ENCODE data around the gene GABRA4.

GABRA4 gene

DNA sequence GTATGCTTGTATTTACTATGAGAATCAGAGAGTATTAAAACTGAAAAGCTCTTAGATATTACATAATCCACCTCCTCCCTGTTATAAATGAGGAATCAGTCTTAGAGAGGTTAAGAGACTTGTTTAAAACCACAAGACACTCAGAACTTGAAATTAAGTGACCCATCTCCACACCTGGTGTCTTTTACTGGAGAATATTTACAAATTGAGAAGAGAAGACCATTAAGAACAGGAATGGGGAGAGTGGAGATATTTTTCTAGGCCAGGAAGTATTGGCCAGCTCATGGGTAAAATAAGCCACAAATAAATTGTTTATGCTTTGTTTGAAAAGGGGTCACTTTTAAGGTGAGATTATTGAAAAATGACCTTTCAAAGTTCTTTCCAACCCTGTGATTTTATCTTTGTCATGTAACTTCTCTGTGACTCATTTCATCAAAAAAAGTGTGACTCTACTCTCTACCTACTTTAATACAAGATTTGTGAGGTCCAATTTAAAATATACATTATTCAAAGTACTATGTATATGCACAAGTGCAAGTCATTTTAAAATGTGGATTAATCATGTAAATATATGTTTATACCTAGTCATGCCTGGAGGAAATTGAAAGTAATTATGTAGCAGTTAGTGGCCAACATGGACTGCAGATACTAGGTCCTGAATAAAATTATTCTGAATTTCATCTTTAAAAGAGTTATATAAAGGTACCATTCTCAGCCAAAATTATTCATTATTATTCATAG lies 68.4 kb downstream of the GABRA4 start:
- no peak for DNase-seq

DNA sequence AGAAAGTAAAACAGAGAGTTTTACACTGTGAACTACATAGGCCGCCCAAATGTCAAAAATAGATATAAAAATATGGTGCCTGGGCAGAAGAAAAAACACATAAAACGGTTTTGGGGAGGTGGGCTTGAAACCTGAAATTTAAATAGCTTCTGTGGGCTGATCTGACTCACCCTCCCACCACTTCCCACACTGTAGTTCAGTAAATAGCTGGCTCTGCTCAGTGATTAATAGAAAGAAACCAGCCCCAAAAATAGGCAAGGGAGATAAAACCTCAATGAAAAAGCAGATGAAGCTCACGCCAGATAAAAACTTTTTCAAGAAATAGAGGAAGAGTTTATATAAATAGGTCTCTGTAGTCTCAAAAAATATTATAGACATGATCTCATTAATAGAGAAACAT lies 71.2 kb downstream of the GABRA4 start:
- no peak for DNase-seq

DNA sequence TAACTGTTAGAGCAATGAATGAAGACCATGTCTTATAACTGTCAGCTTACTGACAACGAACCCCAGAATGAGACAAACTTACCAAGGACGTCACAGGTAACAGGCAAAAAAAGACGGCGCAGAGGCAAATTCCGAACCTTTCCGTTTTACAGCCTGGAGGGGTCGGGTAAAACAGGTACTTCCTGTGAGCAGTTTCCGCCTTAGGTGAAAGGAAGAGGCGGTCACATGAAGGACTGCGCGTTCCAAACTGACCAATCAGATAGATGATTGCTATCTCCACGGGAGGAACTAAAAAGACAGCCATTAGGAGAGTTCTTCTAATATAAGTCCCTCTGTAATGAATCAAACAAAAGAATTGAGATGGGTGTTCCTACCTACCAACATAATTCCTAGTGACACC lies 84.3 kb downstream of the GABRA4 start, which contains the start of gene COX7B2:
Gene COX7B2, minus strand, starts transcription at position 168 of the 400 bp plus-strand sequence. CDS start 174,053 bp downstream, outside the sequence.
- DNase-seq: no peak

DNA sequence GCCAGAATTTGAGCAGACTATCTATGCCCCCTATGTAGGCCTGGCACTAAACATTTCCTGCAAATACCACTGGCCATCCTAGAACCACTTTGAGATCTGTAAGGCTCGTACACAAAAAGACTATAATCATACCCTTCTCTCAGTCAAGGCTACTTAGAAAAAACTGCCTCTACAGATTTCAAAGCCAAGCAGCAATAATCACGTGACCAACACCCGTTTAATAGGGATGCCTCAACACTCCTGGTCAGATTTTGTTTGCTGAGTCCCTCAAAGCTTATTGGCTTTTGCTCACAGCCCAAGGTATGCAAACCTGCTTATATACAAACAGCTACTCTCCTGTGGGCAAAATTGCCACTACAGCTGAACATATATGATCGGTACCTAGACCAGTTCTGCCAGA lies 85.2 kb downstream of the GABRA4 start:
- no peak for DNase-seq

DNA sequence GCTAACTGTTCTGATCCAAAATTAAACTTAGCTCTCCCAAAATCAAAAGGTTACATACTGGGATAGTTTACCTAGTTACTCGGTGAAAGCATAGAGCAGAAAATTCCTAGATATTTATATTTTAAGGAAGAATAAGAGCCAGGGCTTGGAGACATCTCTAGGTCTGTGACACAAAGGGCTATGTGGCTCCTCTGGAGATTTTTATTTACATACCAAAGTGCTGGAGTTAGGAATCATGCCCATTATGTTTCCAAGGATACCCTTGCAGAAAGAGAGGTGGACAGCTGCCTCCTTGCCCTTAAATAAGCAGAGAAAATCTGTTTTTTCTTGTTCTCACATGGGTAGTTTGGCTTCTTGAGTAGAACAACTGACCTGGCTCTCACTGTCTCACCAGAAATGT lies 93.3 kb downstream of the GABRA4 start:
- DNase-seq: no peak

DNA sequence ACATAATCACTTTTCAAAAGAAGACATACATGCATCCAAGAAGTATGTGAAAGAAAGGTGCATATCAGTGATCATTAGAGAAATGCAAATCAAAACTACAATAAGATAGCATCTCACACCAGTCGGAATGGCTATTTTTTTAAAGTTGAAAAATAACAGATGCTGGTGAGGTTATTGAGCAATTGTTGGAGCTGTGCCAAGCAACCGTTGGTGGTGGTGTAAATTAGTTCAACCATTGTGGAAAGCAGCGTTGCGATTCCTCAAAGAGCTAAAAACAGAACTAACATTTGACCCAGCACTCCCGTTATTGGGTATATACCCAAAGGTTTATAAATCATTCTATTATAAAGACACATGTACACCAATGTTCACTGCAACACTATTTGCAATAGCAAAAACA lies 98.6 kb downstream of the GABRA4 start:
- DNase-seq: no peak

DNA sequence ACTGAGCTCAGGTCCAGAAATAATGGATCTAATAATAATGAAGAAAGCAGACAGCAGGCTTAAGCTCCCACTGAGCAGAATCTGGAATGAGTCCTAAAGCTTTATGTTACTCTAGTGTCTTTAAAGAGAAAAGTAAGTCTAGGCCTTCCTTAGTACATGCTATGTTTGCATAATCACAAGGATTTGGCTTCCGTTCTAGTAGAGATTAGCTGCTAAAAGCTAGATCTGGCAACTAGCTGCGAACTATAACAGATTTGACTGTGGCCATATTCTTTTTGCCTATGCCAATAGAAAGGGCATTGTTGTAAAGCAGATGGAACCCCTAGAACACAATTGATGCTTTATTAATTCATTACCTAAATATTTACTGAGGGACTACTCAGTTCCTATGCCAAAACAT lies 103.3 kb downstream of the GABRA4 start:
- no peak for DNase-seq

DNA sequence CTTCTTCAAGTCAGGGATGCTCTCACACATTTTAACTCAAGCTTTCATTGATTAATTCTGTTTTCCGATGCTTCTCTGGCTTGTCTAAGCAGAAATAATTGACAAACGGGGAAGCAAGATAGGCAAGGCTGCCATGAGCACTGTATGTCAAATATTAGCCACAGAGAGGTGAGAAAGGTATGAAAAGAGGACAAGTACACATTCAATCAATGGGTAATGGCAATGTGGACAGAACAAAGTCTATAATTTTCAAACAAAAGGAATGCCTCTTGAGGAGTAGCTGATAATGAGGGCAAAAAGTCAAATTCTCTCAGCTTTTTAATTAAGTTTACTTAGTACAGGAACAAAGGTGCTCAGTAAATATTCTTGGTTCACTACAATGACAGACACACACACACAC lies 104.0 kb downstream of the GABRA4 start:
- no peak for DNase-seq

DNA sequence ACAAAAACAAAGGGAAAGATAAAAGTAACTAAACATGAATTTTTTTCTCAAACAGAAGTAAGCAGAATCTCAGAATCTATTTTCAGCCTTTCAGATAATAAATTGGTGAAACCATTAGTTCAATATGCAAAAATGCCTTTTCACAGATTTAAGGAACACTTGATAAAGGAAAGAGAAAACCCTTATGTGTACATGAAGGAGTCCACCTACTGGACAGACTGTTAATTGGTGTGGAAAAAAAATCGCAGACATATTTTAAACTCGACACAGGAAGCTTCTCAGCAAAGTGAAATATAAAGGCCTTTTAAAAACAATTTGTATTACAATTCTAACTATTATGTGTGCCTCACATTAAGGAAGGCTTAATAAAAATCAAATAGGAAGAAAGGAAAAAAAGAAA lies 106.7 kb downstream of the GABRA4 start:
- no peak for DNase-seq

DNA sequence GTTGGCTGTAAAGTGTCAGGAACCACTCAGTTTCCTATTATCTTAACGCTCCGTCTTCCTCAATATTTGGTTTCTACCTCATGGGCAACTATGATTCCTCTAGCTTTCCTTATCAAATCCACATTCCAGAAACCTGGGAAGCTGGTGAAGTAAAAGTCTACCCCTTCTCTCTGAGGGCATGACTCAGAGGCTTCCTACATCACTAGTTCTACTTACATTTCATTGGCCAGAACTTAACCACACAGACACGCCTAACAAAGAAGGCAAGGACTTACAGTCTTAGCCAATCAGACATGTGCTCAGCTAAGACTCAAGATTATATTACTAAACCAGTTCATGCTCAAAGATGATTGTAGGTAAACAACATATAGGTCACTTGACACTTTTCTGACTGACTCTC lies 114.7 kb downstream of the GABRA4 start:
- no peak for DNase-seq

DNA sequence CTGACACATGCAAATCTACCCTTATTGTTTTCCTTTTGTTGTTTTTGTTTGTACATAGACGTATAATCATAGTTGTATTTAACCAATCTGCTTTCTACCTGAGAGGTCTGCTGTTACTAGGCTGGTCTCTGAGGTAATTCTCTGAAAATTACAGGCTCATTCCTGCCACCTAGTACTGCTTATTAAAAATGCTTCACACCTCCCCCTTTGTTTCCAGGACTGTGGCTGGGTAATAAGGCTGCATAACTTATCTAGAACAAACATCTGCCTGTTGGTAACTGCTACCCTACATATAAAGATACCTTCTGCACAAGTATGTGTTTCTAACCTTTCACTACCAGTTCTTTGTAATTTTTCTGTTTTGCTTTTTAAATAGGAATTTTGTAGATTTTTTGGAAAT lies 118.6 kb downstream of the GABRA4 start:
- DNase-seq: no peak

DNA sequence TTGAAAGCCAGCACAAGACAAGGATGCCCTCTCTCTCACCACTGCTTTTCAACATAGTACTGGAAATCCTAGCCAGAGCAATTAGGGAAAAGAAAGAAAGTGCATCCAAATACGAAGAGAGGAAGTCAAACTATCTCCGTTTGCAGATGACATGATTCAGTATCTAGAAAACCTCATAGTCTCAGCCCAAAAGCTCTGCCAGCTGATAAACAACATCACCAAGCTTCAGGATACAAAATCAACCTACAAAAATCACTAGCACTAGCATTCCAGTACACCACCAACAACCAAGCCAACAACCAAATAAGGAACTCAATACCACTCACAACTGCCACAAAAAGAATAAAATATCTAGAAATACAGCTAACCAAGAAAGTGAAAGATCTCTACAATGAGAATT lies 123.0 kb downstream of the GABRA4 start:
- no peak for DNase-seq

Measured in CD4-positive, alpha-beta T cell treated with Interleukin-4 for 1 hour (primary cell).